H1 (cell line): ENCODE data around the gene TSPEAR. TPM values are rescaled to one million over a fixed set of nuclear protein-coding genes. Genes with fewer than 3 reads are reported as not detected.

Source experiments
- CTCF ChIA-PET: fragments of 300-600 bp; sonication (Branson Sonifier 250); formaldehyde crosslinking; loops from one replicate; lab custom pipeline; 2021; ENCODE audit not compliant: partially characterized antibody; lab: Charles Lee
- POLR2A ChIA-PET: fragments of 300-600 bp; sonication (Branson Sonifier 250); formaldehyde crosslinking; loops from one replicate; lab custom pipeline; 2021; ENCODE audit warnings: inconsistent platforms; ENCODE audit not compliant: partially characterized antibody; lab: Charles Lee
- DNase-seq, 2 experiments: peaks; one replicate each; pipeline versions ENCODE4 v3.0.0 to v3.0.0-alpha.2; 2010 to 2022; ENCODE audit warnings: low spot score in 2 of 2, low read depth in 1 of 2, mixed read lengths in 1 of 2
- FAIRE-seq: peaks from 2 replicates; lab custom pipeline; 2011; peaks lifted over from hg19 to GRCh38; lab: Jason Lieb, UNC
- H2AFZ ChIP-seq: 2 replicates; pipeline ENCODE4 v1.8.1; 2012; ENCODE audit warnings: low read length, inconsistent platforms
- H2AK5ac ChIP-seq: 2 replicates; pipeline ENCODE4 v1.6.1; 2013; ENCODE audit warnings: low read depth, low read length
- H2BK120ac ChIP-seq: replicated peaks from 2 replicates; pipeline ENCODE3; 2013; ENCODE audit warnings: low read depth, low read length, inconsistent platforms
- H2BK12ac ChIP-seq: 2 replicates; pipeline ENCODE4 v1.6.1; 2013; ENCODE audit warnings: low read depth, low read length
- H2BK15ac ChIP-seq: 2 replicates; pipeline ENCODE4 v1.6.1; 2013; ENCODE audit warnings: low read length
- H2BK20ac ChIP-seq: 2 replicates; pipeline ENCODE4 v1.6.1; 2013; ENCODE audit warnings: low read length
- H2BK5ac ChIP-seq: 2 replicates; pipeline ENCODE4 v1.6.1; 2013; ENCODE audit warnings: low read depth, low read length
- H3K14ac ChIP-seq: 2 replicates; pipeline ENCODE4 v1.6.1; 2013; ENCODE audit warnings: inconsistent platforms; ENCODE audit not compliant: insufficient read length
- H3K18ac ChIP-seq: 2 replicates; pipeline ENCODE4 v1.6.1; 2013; ENCODE audit warnings: low read length; ENCODE audit errors: extremely low read depth
- H3K23ac ChIP-seq: 2 replicates; pipeline ENCODE4 v1.6.1; 2013; ENCODE audit warnings: inconsistent platforms; ENCODE audit not compliant: insufficient read length
- H3K23me2 ChIP-seq: 2 replicates; pipeline ENCODE4 v1.6.1; 2013; ENCODE audit warnings: low read depth, low read length
- H3K27ac ChIP-seq: 2 replicates; pipeline ENCODE4 v1.6.1; 2011; ENCODE audit warnings: low read depth, low read length, inconsistent platforms
- H3K27me3 ChIP-seq, 4 experiments: replicated peaks in 1 of 4; 1 replicate in 1 of 4; 2 replicates in 3 of 4; pipeline versions ENCODE4 v1.6.1 to v1.8.1; 2011 to 2013; ENCODE audit warnings: low read length in 3 of 4, mild to moderate bottlenecking in 3 of 4, inconsistent platforms in 2 of 4, mixed read lengths in 2 of 4, moderate library complexity in 1 of 4; ENCODE audit not compliant: control insufficient read depth in 3 of 4, insufficient read depth in 3 of 4; ENCODE audit errors: extremely low read depth in 1 of 4
- H3K36me3 ChIP-seq, 4 experiments: 2 replicates each; pipeline versions ENCODE4 v1.6.1 to v1.8.1; 2011 to 2013; ENCODE audit warnings: mild to moderate bottlenecking in 4 of 4, low read length in 3 of 4, moderate library complexity in 2 of 4, control low read depth in 1 of 4, inconsistent platforms in 1 of 4; ENCODE audit not compliant: insufficient read depth in 4 of 4, control insufficient read depth in 2 of 4
- H3K4ac ChIP-seq: replicated peaks from 2 replicates; pipeline ENCODE3; 2013; ENCODE audit warnings: low read length, low read depth, mixed read lengths, inconsistent platforms; ENCODE audit not compliant: insufficient read length
- H3K4me1 ChIP-seq, 4 experiments: replicated peaks in 1 of 4; 1 replicate in 1 of 4; 2 replicates in 3 of 4; pipeline versions ENCODE4 v1.6.1 to v1.8.1; 2011 to 2013; ENCODE audit warnings: low read length in 3 of 4, inconsistent platforms in 2 of 4, mixed read lengths in 1 of 4; ENCODE audit not compliant: insufficient read depth in 4 of 4, control insufficient read depth in 3 of 4
- H3K4me2 ChIP-seq, 2 experiments: 2 replicates each; pipeline versions ENCODE4 v1.6.1 to v1.8.1; 2011 to 2013; ENCODE audit warnings: low read depth in 2 of 2, low read length in 2 of 2, control low read depth in 1 of 2, inconsistent platforms in 1 of 2, mild to moderate bottlenecking in 1 of 2; ENCODE audit not compliant: insufficient read depth in 1 of 2
- H3K4me3 ChIP-seq, 4 experiments: fragments of 200-600, 300-600 bp in 1 of 4; sonication (generic), shearing (Covaris generic), sonication (Bioruptor Twin) in 1 of 4; 2 replicates each; pipeline versions ENCODE4 v1.5.1 to v1.8.1; 2011 to 2016; ENCODE audit warnings: low read length in 4 of 4, low read depth in 3 of 4, control low read depth in 2 of 4, inconsistent platforms in 2 of 4, mild to moderate bottlenecking in 2 of 4, mixed read lengths in 1 of 4, moderate library complexity in 1 of 4; ENCODE audit not compliant: insufficient read depth in 2 of 4; ENCODE audit errors: extremely low read depth in 1 of 4
- H3K56ac ChIP-seq: replicated peaks from 2 replicates; pipeline ENCODE3; 2013; ENCODE audit warnings: low read depth, mild to moderate bottlenecking, mixed read lengths, low read length, inconsistent platforms; ENCODE audit not compliant: insufficient read length
- H3K79me1 ChIP-seq: 2 replicates; pipeline ENCODE4 v1.6.1; 2013; ENCODE audit warnings: low read depth, low read length, control low read depth
- H3K79me2 ChIP-seq, 2 experiments: 2 replicates each; pipeline versions ENCODE4 v1.6.1 to v1.8.1; 2012 to 2013; ENCODE audit warnings: low read length in 2 of 2, mild to moderate bottlenecking in 2 of 2, inconsistent platforms in 1 of 2; ENCODE audit not compliant: insufficient read depth in 2 of 2, control insufficient read depth in 1 of 2
- H3K9ac ChIP-seq, 4 experiments: replicated peaks in 1 of 4; 1 replicate in 1 of 4; 2 replicates in 3 of 4; pipeline versions ENCODE4 v1.6.1 to v1.8.1; 2011 to 2013; ENCODE audit warnings: low read depth in 3 of 4, low read length in 3 of 4, control low read depth in 2 of 4, mild to moderate bottlenecking in 2 of 4, moderate library complexity in 2 of 4, inconsistent platforms in 1 of 4; ENCODE audit errors: extremely low read depth in 1 of 4
- H3K9me3 ChIP-seq, 2 experiments: 2 replicates each; pipeline versions ENCODE4 v1.6.1 to v1.8.1; 2012 to 2013; ENCODE audit warnings: mild to moderate bottlenecking in 2 of 2, moderate library complexity in 2 of 2, control low read depth in 1 of 2, inconsistent platforms in 1 of 2, low read depth in 1 of 2, low read length in 1 of 2, mixed read lengths in 1 of 2; ENCODE audit not compliant: insufficient read depth in 2 of 2
- H4K20me1 ChIP-seq, 2 experiments: replicated peaks in 1 of 2; 2 replicates each; pipeline versions ENCODE3 to v1.8.1; 2011 to 2013; ENCODE audit warnings: inconsistent platforms in 2 of 2, low read length in 2 of 2, mild to moderate bottlenecking in 1 of 2; ENCODE audit not compliant: insufficient read depth in 2 of 2, control insufficient read depth in 1 of 2
- H4K5ac ChIP-seq: 2 replicates; pipeline ENCODE4 v1.6.1; 2013; ENCODE audit warnings: low read length, low read depth, mixed read lengths, inconsistent platforms; ENCODE audit not compliant: insufficient read length
- H4K8ac ChIP-seq: 2 replicates; pipeline ENCODE4 v1.8.0; 2013; ENCODE audit warnings: mild to moderate bottlenecking, moderate library complexity, low read length, inconsistent platforms; ENCODE audit not compliant: insufficient read depth; ENCODE audit errors: extremely low read depth
- H4K91ac ChIP-seq: replicated peaks from 2 replicates; pipeline ENCODE3; 2013; ENCODE audit warnings: low read length, mixed read lengths, inconsistent platforms; ENCODE audit not compliant: insufficient read length
- ASH2L ChIP-seq: fragments of 200-600, 300-600 bp; sonication (generic); IDR thresholded peaks from one replicate; pipeline ENCODE4 v1.7.1; 2017; ENCODE audit warnings: low read length
- BCL11A ChIP-seq, 2 experiments: IDR thresholded peaks; one replicate each; pipeline ENCODE4 v1.6.1; 2011; ENCODE audit warnings: low read depth in 2 of 2, low read length in 2 of 2, mild to moderate bottlenecking in 2 of 2
- EGR1 ChIP-seq: IDR thresholded peaks from 2 replicates; pipeline ENCODE4 v1.6.1; 2011; ENCODE audit warnings: low read depth, low read length, borderline replicate concordance
- EP300 ChIP-seq, 2 experiments: IDR thresholded peaks; 1 replicate in 1 of 2; 2 replicates in 1 of 2; pipeline ENCODE4 v1.6.1; 2011 to 2012; ENCODE audit warnings: low read depth in 2 of 2, low read length in 2 of 2, mild to moderate bottlenecking in 2 of 2, borderline replicate concordance in 1 of 2, inconsistent platforms in 1 of 2, moderate library complexity in 1 of 2
- JUN ChIP-seq: IDR thresholded peaks from 2 replicates; pipeline ENCODE4 v1.6.1; 2011; ENCODE audit warnings: low read depth, mild to moderate bottlenecking, improper control_type of control experiment, low read length
- MAFK ChIP-seq: IDR thresholded peaks from 2 replicates; pipeline ENCODE4 v1.6.1; 2012; ENCODE audit warnings: low read depth, mild to moderate bottlenecking, improper control_type of control experiment, low read length
- POLR2A ChIP-seq, 2 experiments: IDR thresholded peaks; 1 replicate in 1 of 2; 2 replicates in 1 of 2; pipeline ENCODE4 v1.6.1; 2011; ENCODE audit warnings: low read depth in 2 of 2, low read length in 2 of 2, mild to moderate bottlenecking in 2 of 2; ENCODE audit errors: control extremely low read depth in 1 of 2
- POLR2AphosphoS5 ChIP-seq: IDR thresholded peaks from 2 replicates; pipeline ENCODE4 v1.6.1; 2011; ENCODE audit warnings: low read depth, low read length
- SUZ12 ChIP-seq: fragments of 200-600 bp; sonication (generic); IDR thresholded peaks from 2 replicates; pipeline ENCODE4 v1.6.1; 2012; ENCODE audit warnings: mild to moderate bottlenecking, inconsistent platforms, low read length, moderate library complexity, mixed read lengths
- TAF1 ChIP-seq: IDR thresholded peaks from 2 replicates; pipeline ENCODE4 v1.6.1; 2011; ENCODE audit warnings: mild to moderate bottlenecking, low read depth, low read length
- USF2 ChIP-seq: IDR thresholded peaks from 2 replicates; pipeline ENCODE4 v1.6.1; 2011; ENCODE audit warnings: low read length, improper control_type of control experiment
- WGBS, 2 experiments: shearing (Covaris generic) in 1 of 2; methylation state at CpG; one replicate each; pipeline versions ENCODE4 v1.1.6 to v1.1.7; 2013 to 2015; ENCODE audit warnings: low lambda C conversion rate in 2 of 2, mixed read lengths in 2 of 2, inconsistent platforms in 1 of 2, low coverage in 1 of 2, missing lambda C conversion rate in 1 of 2; ENCODE audit not compliant: insufficient replicate concordance in 2 of 2, insufficient coverage in 1 of 2, insufficient read length in 1 of 2; ENCODE audit errors: extremely low coverage in 1 of 2, missing lambda C conversion rate in 1 of 2; 5-methylcytosine and 5-hydroxymethylcytosine counted together
- polyA plus RNA-seq, 7 experiments: library from polyadenylated mRNA; depleted of rRNA in 3 of 7; stranded (reverse) in 5 of 7; unstranded in 2 of 7; fragments of >200 nt in 5 of 7; fragments of 200-250 nt in 2 of 7; gene quantifications; 1 replicate in 5 of 7; 2 replicates in 1 of 7; 4 replicates in 1 of 7; pipeline versions ENCODE4 v1.2.1 to v1.2.3, GENCODE V29; 2011 to 2013; ENCODE audit warnings: missing spikeins in 2 of 7, mixed read lengths in 2 of 7
- total RNA-seq: library from RNA; stranded (reverse); fragmentation: NEBNext Ultra II Directional; extraction: Animal tissue kit (Norgen Biotek cat#: 25700); gene quantifications from 2 replicates; pipeline ENCODE4 v1.2.1, GENCODE V29; 2021

TSPEAR gene
- total and polyA plus RNA-seq, 2 of the 8 experiments (the other 6 are each of a cell fraction or from before 2014, with no cell fraction given), result 0.58 to 0.89 TPM

GRCh38 chr21:44510109-44510507 is 201.3 kb downstream of the TSPEAR start:
- Histone ChIP-seq H3K27me3 (no peaks in the 10 kb centered on the region), H4K5ac (no peak overlapping the region), H3K79me1 (no peaks in the 10 kb centered on the region), H3K4me3 (no peak overlapping the region), H3K4me2 (peak overlapping the region in 1 of 2 experiments; percentile 59; a peak in 1 of 4 replicates), H2BK20ac (peak overlapping the region; percentile 61; the same call in 1 of the 2 replicates), H3K9me3 (no peaks in the 10 kb centered on the region), H3K27ac (no peak overlapping the region), H2BK12ac (no peak overlapping the region), H4K91ac (no peak overlapping the region), H3K4ac (no peak overlapping the region), H3K79me2 (no peaks in the 10 kb centered on the region), H3K23ac (no peak overlapping the region), H2AFZ (no peak overlapping the region), H2BK5ac (no peak overlapping the region), H3K9ac (no peak overlapping the region), H4K8ac (no peak overlapping the region), H4K20me1 (peaks cover 3 to 6% of the 10 kb centered on the region in 2 experiments), H2BK15ac (no peak overlapping the region), H3K36me3 (peaks cover 0 to 8% (median 8%) of the 10 kb centered on the region in 4 experiments; a peak in 4 of 8 replicates), H3K56ac (no peak overlapping the region), H3K18ac (no peak overlapping the region; the same call in 1 of the 2 replicates), H3K23me2 (0 out of 2 replicates have a peak, but pooled peaks cover 2% of the 10 kb centered on the region), H2AK5ac (no peak overlapping the region), H2BK120ac (no peak overlapping the region), H3K14ac (no peak overlapping the region), H3K4me1 (no peaks in the 10 kb centered on the region; a peak in 3 of 7 replicates)
- POLR2A ChIA-PET, result interaction anchor here (0.8 to 1.9 kb wide), 3 partner anchors 11 to 196 kb away, joined by 3 to 7 read pairs (median 5); no protein-coding TSS in a partner anchor
- FAIRE-seq (no peak), DNase-seq (no peak)
- TF ChIP-seq EGR1 (no peak), SUZ12 (no peak), POLR2A (IDR thresholded peaks at IDR 0.05; ENCODE audit: control extremely low read depth in 1 of 2, low read depth in 2 of 2, low read length in 2 of 2) (no peak), EP300 (IDR thresholded peaks at IDR 0.05; ENCODE audit: borderline replicate concordance in 1 of 2, low read depth in 2 of 2, low read length in 2 of 2) (no peak), BCL11A (IDR thresholded peaks at IDR 0.05; ENCODE audit: low read depth in 2 of 2, low read length in 2 of 2) (no peak), JUN (no peak), TAF1 (no peak), USF2 (no peak), ASH2L (no peak), MAFK (no peak), POLR2AphosphoS5 (no peak)
- WGBS, 2 experiments, result 81% methylated on average over 14 of the region's 18 CpGs; no CpG with 5 or more reads in 1 of the 2 experiments
- CTCF ChIA-PET, result interaction anchor here (0.7 to 4.0 kb wide), 35 partner anchors 8 to 289 kb away, joined by 3 to 21 read pairs (median 5); partner anchors contain the start of gene TSPEAR
